ENCODE data around the gene TMEM74B. TPM values are rescaled to one million over a fixed set of nuclear protein-coding genes. Genes with fewer than 3 reads are reported as not detected.

The TMEM74B gene
- total RNA-seq, 1 experiment from 2014 or later, result 2.2 TPM

- no peak for DNase-seq (ENCODE audit: extremely low read depth, low read depth)
These were observed 21.8 kb upstream of the TMEM74B start for GRCh38 chr20:1206366-1207148.

GRCh38 chr20:1205802-1206201 is 21.0 kb upstream of the TMEM74B start:
- no peak for DNase-seq (ENCODE audit: extremely low read depth, low read depth)

GRCh38 chr20:1204576-1204975 is 19.8 kb upstream of the TMEM74B start:
- DNase-seq (ENCODE audit: extremely low read depth, low read depth), result no peak

GRCh38 chr20:1204113-1204512 is 19.3 kb upstream of the TMEM74B start:
- no peak for DNase-seq (ENCODE audit: extremely low read depth, low read depth)

GRCh38 chr20:1203630-1204029 is 18.8 kb upstream of the TMEM74B start:
- DNase-seq (ENCODE audit: extremely low read depth, low read depth), result no peak

GRCh38 chr20:1202762-1203504 is 18.2 kb upstream of the TMEM74B start, which contains the start of gene C20orf202:
TSS of gene C20orf202 (plus strand) at chr20:1203454. CDS start at chr20:1203586, 132 bp downstream.
- no peak for DNase-seq (ENCODE audit: extremely low read depth, low read depth)

- DNase-seq (ENCODE audit: extremely low read depth, low read depth), result no peak
These were observed 15.2 kb upstream of the TMEM74B start for GRCh38 chr20:1199964-1200363.

- DNase-seq (ENCODE audit: extremely low read depth, low read depth), result no peak
These were observed 14.6 kb upstream of the TMEM74B start for GRCh38 chr20:1199212-1199873.

GRCh38 chr20:1198751-1199150 is 14.0 kb upstream of the TMEM74B start:
- DNase-seq (ENCODE audit: extremely low read depth, low read depth), result no peak

- no peak for DNase-seq (ENCODE audit: extremely low read depth, low read depth)
These were observed 13.0 kb upstream of the TMEM74B start for GRCh38 chr20:1197801-1198200.

GRCh38 chr20:1196634-1197033 is 11.9 kb upstream of the TMEM74B start:
- DNase-seq (ENCODE audit: extremely low read depth, low read depth), result no peak

- DNase-seq (ENCODE audit: extremely low read depth, low read depth), result no peak
These were observed 10.4 kb upstream of the TMEM74B start for GRCh38 chr20:1195226-1195625.

GRCh38 chr20:1191299-1191698 is 6.5 kb upstream of the TMEM74B start:
- no peak for DNase-seq (ENCODE audit: extremely low read depth, low read depth)

GRCh38 chr20:1190847-1191246 is 6.1 kb upstream of the TMEM74B start:
- DNase-seq (ENCODE audit: extremely low read depth, low read depth), result no peak

GRCh38 chr20:1189827-1190226 is 5.0 kb upstream of the TMEM74B start:
- DNase-seq (ENCODE audit: extremely low read depth, low read depth), result no peak

GRCh38 chr20:1188347-1188746 is 3.6 kb upstream of the TMEM74B start:
- no peak for DNase-seq (ENCODE audit: extremely low read depth, low read depth)

GRCh38 chr20:1187605-1188171 is 2.9 kb upstream of the TMEM74B start:
- no peak for DNase-seq (ENCODE audit: extremely low read depth, low read depth)

GRCh38 chr20:1186367-1186991 is 1.7 kb upstream of the TMEM74B start:
- DNase-seq (ENCODE audit: extremely low read depth, low read depth), result no peak

GRCh38 chr20:1185790-1186334 is 1.1 kb upstream of the TMEM74B start:
- peak; percentile 64 for DNase-seq (ENCODE audit: extremely low read depth, low read depth)

- DNase-seq (ENCODE audit: extremely low read depth, low read depth), result no peak
These were observed 548 bp upstream of the TMEM74B start for GRCh38 chr20:1185316-1185741.
